Stimulated activated naive CD8-positive, alpha-beta T cell treated with anti-CD3 and anti-CD28 coated beads, Interleukin-15, amount 100 ng/mL, for 72 hours (primary cell): ENCODE results near the gene PLCG1.

Experiments
- ATAC-seq: fragments of 150-1000 bp; cut with Tn5 transposase; 2 replicates; pipeline ENCODE4 v1.10.0; 2021; ENCODE audit warnings: mild to moderate bottlenecking, moderate library complexity
- DNase-seq, 2 donors: peaks; one replicate each; pipeline ENCODE4 v3.0.0; 2021 to 2022
- H3K27ac Mint-ChIP-seq, 2 donors: one replicate each; pipeline ENCODE4 v1.8.0; 2022; ENCODE audit warnings: mild to moderate bottlenecking in 2 of 2, mixed read lengths in 2 of 2, moderate library complexity in 2 of 2
- H3K27me3 Mint-ChIP-seq: one replicate; pipeline ENCODE4 v1.8.0; 2022; ENCODE audit warnings: mixed read lengths
- H3K4me1 Mint-ChIP-seq: one replicate; pipeline ENCODE4 v1.8.0; 2022; ENCODE audit warnings: mild to moderate bottlenecking, mixed read lengths
- H3K4me3 Mint-ChIP-seq, 2 donors: one replicate each; pipeline ENCODE4 v1.8.0; 2022; ENCODE audit warnings: mild to moderate bottlenecking in 2 of 2, mixed read lengths in 2 of 2, moderate library complexity in 1 of 2
- H3K9me3 Mint-ChIP-seq, 2 donors: one replicate each; pipeline ENCODE4 v1.8.0; 2022; ENCODE audit warnings: mixed read lengths in 2 of 2

Gene PLCG1

GRCh38 chr20:41218466-41218865 is 81.1 kb downstream of the PLCG1 start:
- ATAC-seq (no peak), DNase-seq (no peak)
- Mint-ChIP-seq H3K4me1 (peaks cover 11% of the 10 kb centered on the region), H3K27me3 (no peaks in the 10 kb centered on the region), H3K9me3 (no peaks in the 10 kb centered on the region), H3K27ac (no peak overlapping the region), H3K4me3 (no peak overlapping the region)

DNA sequence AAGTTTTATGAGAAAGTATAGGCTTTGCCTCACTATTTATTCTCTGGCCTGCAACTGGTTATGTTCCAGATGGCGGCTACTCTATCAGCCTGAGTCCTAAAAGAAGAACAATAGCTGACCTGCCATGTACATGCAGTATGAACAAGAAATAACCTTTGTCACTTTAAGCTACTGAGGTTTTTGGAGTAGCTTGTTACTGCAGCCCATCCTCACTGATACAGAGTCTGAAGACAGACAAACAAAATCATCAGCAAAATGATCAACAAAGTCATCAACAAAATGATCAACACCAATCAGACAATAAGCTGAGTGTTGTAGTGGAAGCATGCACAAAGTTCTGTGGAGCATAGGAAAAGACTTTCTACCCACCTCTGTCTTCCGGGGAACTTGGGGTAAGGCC is 82.5 kb downstream of the PLCG1 start:
- Mint-ChIP-seq H3K9me3 (no peaks in the 10 kb centered on the region), H3K4me3 (no peak overlapping the region), H3K27ac (no peak overlapping the region), H3K27me3 (no peaks in the 10 kb centered on the region), H3K4me1 (peaks cover 9% of the 10 kb centered on the region)
- no peak for ATAC-seq
- no peak for DNase-seq

GRCh38 chr20:41221614-41222218 is 84.4 kb downstream of the PLCG1 start:
- no peak overlapping the region for H3K27ac Mint-ChIP-seq
- H3K9me3 Mint-ChIP-seq, result no peaks in the 10 kb centered on the region
- no peak overlapping the region for H3K4me3 Mint-ChIP-seq
- H3K4me1 Mint-ChIP-seq, result peaks cover 9% of the 10 kb centered on the region
- no peak for DNase-seq
- no peak for ATAC-seq
- H3K27me3 Mint-ChIP-seq, result no peaks in the 10 kb centered on the region

DNA sequence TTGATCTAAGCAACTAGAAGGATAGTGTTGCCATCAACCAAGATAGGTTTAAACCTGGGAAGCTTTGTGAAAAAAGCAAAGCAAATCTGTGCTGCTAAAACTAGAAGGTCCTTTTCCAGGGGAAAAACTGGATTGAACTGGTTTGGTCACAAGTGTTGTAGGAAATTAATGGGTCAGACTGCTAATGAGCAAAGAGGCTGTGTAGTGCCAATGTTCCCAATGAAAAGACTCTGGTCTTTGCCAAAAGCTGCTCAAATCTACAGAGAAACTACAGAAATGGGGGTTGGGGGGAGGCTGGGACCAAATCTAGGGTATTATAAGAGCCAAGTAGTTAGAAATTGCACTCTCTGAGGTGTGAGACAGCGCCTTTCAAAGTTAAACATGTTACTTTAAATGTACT is 85.0 kb downstream of the PLCG1 start:
- H3K9me3 Mint-ChIP-seq, result no peaks in the 10 kb centered on the region
- H3K27ac Mint-ChIP-seq, result no peak overlapping the region
- ATAC-seq, result no peak
- peaks cover 9% of the 10 kb centered on the region for H3K4me1 Mint-ChIP-seq
- H3K27me3 Mint-ChIP-seq, result no peaks in the 10 kb centered on the region
- H3K4me3 Mint-ChIP-seq, result no peak overlapping the region
- DNase-seq, result no peak

DNA sequence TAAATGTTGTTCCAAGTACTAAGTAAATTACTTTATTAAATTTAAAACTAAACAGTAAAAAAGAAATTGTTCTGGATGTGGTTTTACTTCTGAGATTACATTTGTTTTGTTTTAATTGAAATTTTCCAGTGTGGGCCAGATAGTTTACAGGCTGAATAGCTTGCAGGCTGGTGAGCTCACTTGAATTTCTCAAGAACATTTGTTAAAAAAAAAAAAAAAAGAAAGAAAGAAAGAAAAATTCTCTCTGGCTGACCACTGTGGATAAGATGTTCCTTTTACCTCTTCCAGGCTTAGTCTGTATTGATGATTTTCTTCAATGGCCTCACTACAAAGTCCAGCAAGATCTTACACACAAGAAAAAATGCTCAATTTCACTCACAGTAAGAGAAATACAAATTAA is 85.4 kb downstream of the PLCG1 start:
- no peak for DNase-seq

DNA sequence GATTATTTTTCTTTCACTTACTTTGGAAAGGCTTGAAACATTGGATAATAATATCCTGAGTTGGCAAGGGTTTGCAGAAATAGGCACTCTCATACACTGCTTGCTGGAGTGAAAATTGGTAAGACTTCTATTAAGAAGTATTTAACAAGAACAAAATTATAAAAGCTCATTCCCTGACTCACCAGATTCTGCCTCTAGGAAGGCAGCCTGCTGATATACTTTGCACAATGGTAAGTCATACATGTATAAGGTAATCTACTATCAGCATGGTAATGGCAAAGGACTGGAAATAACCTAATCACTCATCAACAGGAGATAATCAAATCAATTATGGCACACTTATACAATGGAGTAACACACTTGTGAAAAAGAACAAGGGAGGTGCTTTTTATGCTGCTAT is 85.8 kb downstream of the PLCG1 start:
- Mint-ChIP-seq H3K27ac (no peak overlapping the region), H3K4me1 (peaks cover 9% of the 10 kb centered on the region), H3K4me3 (no peak overlapping the region), H3K9me3 (no peaks in the 10 kb centered on the region), H3K27me3 (no peaks in the 10 kb centered on the region)
- no peak for ATAC-seq
- no peak for DNase-seq

More for the DNA sequence above, 85.4 kb downstream of the PLCG1 start:
- Mint-ChIP-seq H3K4me3 (no peak overlapping the region), H3K27ac (no peak overlapping the region), H3K9me3 (no peaks in the 10 kb centered on the region), H3K4me1 (peaks cover 9% of the 10 kb centered on the region), H3K27me3 (no peaks in the 10 kb centered on the region)
- no peak for ATAC-seq

DNA sequence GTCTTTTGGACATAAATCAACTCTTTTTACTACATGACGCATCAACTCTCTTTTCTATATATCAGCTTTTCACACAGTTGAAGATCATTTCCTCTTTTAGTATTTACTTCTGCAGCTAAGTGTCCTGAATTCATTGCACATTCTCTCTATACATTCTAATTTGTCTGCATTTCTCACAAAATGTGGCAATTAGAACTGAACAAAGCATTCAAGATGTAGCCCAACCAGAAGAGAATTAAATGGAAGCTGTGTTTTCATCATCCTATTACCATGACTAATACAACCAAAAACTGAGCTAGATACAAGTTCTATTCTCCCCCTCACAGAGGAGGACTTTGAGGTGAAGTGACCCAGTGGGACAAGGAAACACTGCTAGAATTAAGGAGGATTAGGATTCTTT is 86.9 kb downstream of the PLCG1 start:
- H3K27me3 Mint-ChIP-seq, result no peaks in the 10 kb centered on the region
- ATAC-seq, result no peak
- H3K4me1 Mint-ChIP-seq, result peaks cover 18% of the 10 kb centered on the region
- no peaks in the 10 kb centered on the region for H3K9me3 Mint-ChIP-seq
- H3K4me3 Mint-ChIP-seq, result no peak overlapping the region
- no peak for DNase-seq
- no peak overlapping the region for H3K27ac Mint-ChIP-seq

DNA sequence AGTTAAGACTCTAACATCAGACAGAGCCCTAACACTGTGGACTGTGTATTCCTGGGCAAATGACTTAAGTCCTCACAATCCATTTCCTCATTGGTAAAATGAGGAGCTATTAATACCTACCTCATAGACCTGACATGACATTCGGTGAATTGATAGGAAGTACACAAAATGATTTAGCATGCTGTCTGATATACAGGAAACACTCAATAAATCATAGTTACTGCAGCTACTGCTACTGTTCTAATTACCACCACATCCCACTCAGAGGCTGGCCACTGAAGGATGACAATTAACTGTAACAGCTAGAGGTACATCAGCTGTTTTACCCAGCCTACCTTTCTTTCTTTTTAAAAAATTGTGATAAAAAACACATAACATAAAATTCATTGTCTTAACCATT is 87.7 kb downstream of the PLCG1 start:
- Mint-ChIP-seq H3K27me3 (no peaks in the 10 kb centered on the region), H3K27ac (no peak overlapping the region), H3K9me3 (no peaks in the 10 kb centered on the region), H3K4me1 (peaks cover 25% of the 10 kb centered on the region), H3K4me3 (no peak overlapping the region)
- ATAC-seq (no peak), DNase-seq (no peak)

GRCh38 chr20:41226426-41226825 is 89.1 kb downstream of the PLCG1 start:
- Mint-ChIP-seq H3K27ac (peak overlapping the region in 1 of 2 donors; percentile 0), H3K27me3 (no peaks in the 10 kb centered on the region), H3K4me1 (peaks cover 29% of the 10 kb centered on the region), H3K4me3 (no peak overlapping the region), H3K9me3 (no peaks in the 10 kb centered on the region)
- DNase-seq (no peak), ATAC-seq (no peak)
